Gastrocnemius medialis (tissue), 4 donors: ENCODE measurements around the gene ACOT12.

Experiments used
- POLR2A ChIP-seq, 2 donors: fragments of 450-650 bp; IDR thresholded peaks; one replicate each; pipeline ENCODE4 v1.6.1; 2017; ENCODE audit warnings: antibody characterized with exemption in 2 of 2, mild to moderate bottlenecking in 2 of 2, moderate library complexity in 2 of 2
- TF ChIP-seq, protein P1 (sequence below), 5 experiments: fragments of 450-650 bp in 3 of 5; fragments of 200-600 bp in 2 of 5; sonication (generic) in 2 of 5; IDR thresholded peaks in 4 of 5; conservative IDR thresholded peaks in 1 of 5; 1 replicate in 4 of 5; 2 replicates in 1 of 5; pipeline ENCODE4 v1.5.1; 2016 to 2019; ENCODE audit warnings: antibody characterized with exemption in 5 of 5, mild to moderate bottlenecking in 3 of 5, moderate library complexity in 3 of 5

DNA sequence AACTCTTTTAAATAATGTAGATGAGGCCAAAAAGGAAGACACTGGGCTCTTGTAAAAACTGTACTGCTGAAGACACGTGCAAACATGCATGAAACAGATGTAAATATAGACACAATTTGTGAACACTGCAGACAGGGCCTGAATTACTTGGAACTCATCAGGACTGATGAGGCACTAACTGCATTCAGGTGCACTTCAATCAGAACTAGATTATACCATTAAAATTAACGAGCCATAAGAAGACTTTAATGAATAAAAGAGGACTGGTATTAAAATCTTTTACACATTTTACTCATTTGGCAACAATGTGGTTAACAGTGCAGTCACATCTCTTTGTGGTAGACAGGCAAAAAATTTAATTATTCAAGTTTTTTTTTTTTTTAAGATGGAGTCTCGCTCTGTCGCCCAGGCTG lies 105.9 kb downstream of the ACOT12 start:
- TF ChIP-seq, protein P1, sequence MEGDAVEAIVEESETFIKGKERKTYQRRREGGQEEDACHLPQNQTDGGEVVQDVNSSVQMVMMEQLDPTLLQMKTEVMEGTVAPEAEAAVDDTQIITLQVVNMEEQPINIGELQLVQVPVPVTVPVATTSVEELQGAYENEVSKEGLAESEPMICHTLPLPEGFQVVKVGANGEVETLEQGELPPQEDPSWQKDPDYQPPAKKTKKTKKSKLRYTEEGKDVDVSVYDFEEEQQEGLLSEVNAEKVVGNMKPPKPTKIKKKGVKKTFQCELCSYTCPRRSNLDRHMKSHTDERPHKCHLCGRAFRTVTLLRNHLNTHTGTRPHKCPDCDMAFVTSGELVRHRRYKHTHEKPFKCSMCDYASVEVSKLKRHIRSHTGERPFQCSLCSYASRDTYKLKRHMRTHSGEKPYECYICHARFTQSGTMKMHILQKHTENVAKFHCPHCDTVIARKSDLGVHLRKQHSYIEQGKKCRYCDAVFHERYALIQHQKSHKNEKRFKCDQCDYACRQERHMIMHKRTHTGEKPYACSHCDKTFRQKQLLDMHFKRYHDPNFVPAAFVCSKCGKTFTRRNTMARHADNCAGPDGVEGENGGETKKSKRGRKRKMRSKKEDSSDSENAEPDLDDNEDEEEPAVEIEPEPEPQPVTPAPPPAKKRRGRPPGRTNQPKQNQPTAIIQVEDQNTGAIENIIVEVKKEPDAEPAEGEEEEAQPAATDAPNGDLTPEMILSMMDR (IDR thresholded peaks at IDR 0.05 in 4 of 5, conservative IDR thresholded peaks at IDR 0.05 in 1 of 5) = no peak
- no peak for TF ChIP-seq POLR2A (IDR thresholded peaks at IDR 0.05)
